ENCODE data around the gene ADGRB3. TPM values are rescaled to one million over a fixed set of nuclear protein-coding genes. Genes with fewer than 3 reads are reported as not detected.

ADGRB3 gene
- total RNA-seq, 1 donor from 2014 or later = 3.5 TPM

- DNase-seq (no peak), ATAC-seq (no peak)
Measured at GRCh38 chr6:69044534-69044933, 409.5 kb downstream of the ADGRB3 start.

GRCh38 chr6:69059413-69059812 is 424.3 kb downstream of the ADGRB3 start:
- Histone ChIP-seq H3K27ac (no peak overlapping the region), H3K36me3 (no peaks in the 10 kb centered on the region), H3K9me3 (no peaks in the 10 kb centered on the region), H3K4me3 (no peak overlapping the region), H3K27me3 (no peaks in the 10 kb centered on the region), H3K4me1 (no peaks in the 10 kb centered on the region)
- intact Hi-C loops (cut with DNase I) = no loop called here
- TF ChIP-seq CTCF (IDR thresholded peaks at IDR 0.05) = no peak
- ATAC-seq (no peak), DNase-seq (no peak)

More at GRCh38 chr6:69044534-69044933, 409.5 kb downstream of the ADGRB3 start:
- Histone ChIP-seq H3K27ac (no peak overlapping the region), H3K4me1 (no peaks in the 10 kb centered on the region), H3K27me3 (no peaks in the 10 kb centered on the region), H3K4me3 (no peak overlapping the region), H3K9me3 (no peaks in the 10 kb centered on the region), H3K36me3 (no peaks in the 10 kb centered on the region)
- TF ChIP-seq CTCF (IDR thresholded peaks at IDR 0.05) = no peak
- intact Hi-C loops (cut with DNase I) = no loop called here

- DNase-seq (no peak), ATAC-seq (no peak)
- intact Hi-C loops (cut with DNase I) = no loop called here
- no peaks in the 10 kb centered on the region for H3K9me3 ChIP-seq
- no peaks in the 10 kb centered on the region for H3K4me1 ChIP-seq
- H3K36me3 ChIP-seq = no peaks in the 10 kb centered on the region
- no peak overlapping the region for H3K27ac ChIP-seq
- no peak overlapping the region for H3K4me3 ChIP-seq
- H3K27me3 ChIP-seq = no peaks in the 10 kb centered on the region
- no peak for TF ChIP-seq CTCF (IDR thresholded peaks at IDR 0.05)
Measured at GRCh38 chr6:69061066-69061465, 426.0 kb downstream of the ADGRB3 start.

DNA sequence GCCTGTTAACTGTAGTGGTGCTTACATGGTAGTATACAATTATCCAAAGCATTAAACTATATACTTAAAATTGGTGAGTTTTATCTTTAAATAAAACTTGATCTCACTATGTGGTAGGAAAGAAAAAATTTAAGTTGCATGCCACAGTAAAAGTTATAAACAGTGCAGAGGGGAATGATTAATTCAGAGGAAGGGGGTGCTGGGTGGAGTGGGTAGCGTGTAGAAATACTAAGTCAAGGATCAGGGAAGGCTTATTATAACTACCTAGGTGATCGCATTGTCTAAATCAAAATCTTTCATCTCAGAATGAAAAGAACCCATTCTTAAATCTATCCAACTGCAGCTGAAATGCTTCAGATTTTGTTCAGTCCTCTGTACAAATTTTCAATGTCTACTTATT is 428.3 kb downstream of the ADGRB3 start:
- Histone ChIP-seq H3K9me3 (no peaks in the 10 kb centered on the region), H3K4me1 (no peaks in the 10 kb centered on the region), H3K4me3 (no peak overlapping the region), H3K27ac (no peak overlapping the region), H3K27me3 (no peaks in the 10 kb centered on the region), H3K36me3 (no peaks in the 10 kb centered on the region)
- ATAC-seq = no peak
- no peak for DNase-seq
- no peak for TF ChIP-seq CTCF (IDR thresholded peaks at IDR 0.05)
- intact Hi-C loops (cut with DNase I) = no loop called here

DNA sequence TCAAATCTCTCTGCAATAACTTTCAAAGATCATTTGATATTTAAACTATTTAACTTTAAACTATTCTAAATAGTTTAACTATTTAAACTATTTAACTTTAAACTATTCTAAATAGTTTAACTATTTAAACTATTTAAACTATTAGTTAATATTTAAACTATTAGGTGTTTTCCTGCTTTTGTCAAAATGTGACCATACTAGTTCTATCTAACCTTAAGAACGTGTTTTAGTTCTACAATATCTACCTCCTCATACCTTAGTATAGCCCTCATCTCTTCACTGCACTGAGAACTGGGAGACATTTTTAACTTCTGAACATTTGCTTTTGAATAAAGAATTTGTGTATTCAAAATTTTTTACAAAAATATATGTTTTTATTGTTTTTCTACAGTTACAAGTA is 429.1 kb downstream of the ADGRB3 start:
- H3K4me3 ChIP-seq = no peak overlapping the region
- no peaks in the 10 kb centered on the region for H3K36me3 ChIP-seq
- no peaks in the 10 kb centered on the region for H3K27me3 ChIP-seq
- no peaks in the 10 kb centered on the region for H3K4me1 ChIP-seq
- intact Hi-C loops (cut with DNase I) = no loop called here
- no peaks in the 10 kb centered on the region for H3K9me3 ChIP-seq
- no peak for TF ChIP-seq CTCF (IDR thresholded peaks at IDR 0.05)
- no peak for ATAC-seq
- no peak overlapping the region for H3K27ac ChIP-seq
- no peak for DNase-seq

GRCh38 chr6:69069881-69070280 is 434.8 kb downstream of the ADGRB3 start:
- no peak for ATAC-seq
- intact Hi-C loops (cut with DNase I) = no loop called here

More at GRCh38 chr6:69069881-69070280, 434.8 kb downstream of the ADGRB3 start:
- no peak for DNase-seq
- H3K27me3 ChIP-seq = no peaks in the 10 kb centered on the region
- no peaks in the 10 kb centered on the region for H3K36me3 ChIP-seq
- no peaks in the 10 kb centered on the region for H3K4me1 ChIP-seq
- H3K4me3 ChIP-seq = no peak overlapping the region
- H3K27ac ChIP-seq = no peak overlapping the region
- no peak for TF ChIP-seq CTCF (IDR thresholded peaks at IDR 0.05)
- no peaks in the 10 kb centered on the region for H3K9me3 ChIP-seq

All from upper lobe of right lung (tissue), 1 donor.